Activated CD8-positive, alpha-beta memory T cell treated with anti-CD3 and anti-CD28 coated beads for 36 hours (primary cell): ENCODE measurements around the gene FBXL12. TPM values are rescaled to one million over a fixed set of nuclear protein-coding genes. Genes with fewer than 3 reads are reported as not detected.

Source experiments
- CTCF ChIA-PET: fragments of 350-600 bp; sonication (Branson Sonifier 250); formaldehyde crosslinking; loops from one replicate; lab custom pipeline; 2021; ENCODE audit warnings: antibody characterized with exemption; lab: Charles Lee
- POLR2A ChIA-PET: fragments of 350-600 bp; sonication (Branson Sonifier 250); formaldehyde crosslinking; loops from one replicate; lab custom pipeline; 2021; ENCODE audit warnings: antibody characterized with exemption; lab: Charles Lee
- total RNA-seq, 2 experiments: library from RNA; stranded (reverse); gene quantifications; one replicate each; pipeline ENCODE4 v1.2.3, GENCODE V29; 2021

The FBXL12 gene
- total RNA-seq, 2 experiments from 2014 or later: 24.7 TPM

GRCh38 chr19:9782338-9782737, 36.5 kb downstream of the FBXL12 start:
- ChIA-PET CTCF (interaction anchor here (0.5 to 1.2 kb wide), 2 partner anchors 53 to 476 kb away, joined by 3 to 4 read pairs; partner anchors contain the start of gene PIN1), POLR2A (interaction anchor here (0.6 kb wide), 1 partner anchor 14 kb away, joined by 3 read pairs; the partner anchor contains the start of gene ZNF846)

GRCh38 chr19:9768175-9769112, 50.4 kb downstream of the FBXL12 start, which contains the start of gene ZNF846:
Gene ZNF846 (minus strand): TSS chr19:9768738. CDS start chr19:9764950, 3,788 bp downstream.
- ChIA-PET POLR2A (interaction anchor here (0.6 to 1.3 kb wide), 7 partner anchors 10 to 154 kb away, joined by 3 to 5 read pairs (median 3); partner anchors contain the start of gene FBXL12), CTCF (interaction anchor here (0.6 to 1.1 kb wide), 4 partner anchors 31 to 96 kb away, joined by 3 to 4 read pairs (median 3); no protein-coding TSS in a partner anchor)

Other genes with a start within 250 kb of the FBXL12 start
- gene ZNF121, start 234.6 kb downstream of the FBXL12 start, total RNA-seq: 10 to 100 TPM; 83.8 to 85.9 TPM
- gene ZNF561, start 197.8 kb downstream of the FBXL12 start, total RNA-seq: 10 to 100 TPM; 33.6 to 33.8 TPM
- 10 to 100 TPM; 45.0 to 47.6 TPM for gene ZNF562, start 144.0 kb downstream of the FBXL12 start, total RNA-seq
- gene ZNF846, start 50.3 kb downstream of the FBXL12 start, total RNA-seq: 1 to 10 TPM; 4.0 to 4.7 TPM
- 100 to 1,000 TPM; 342 to 354 TPM for gene UBL5, start 8.8 kb upstream of the FBXL12 start, total RNA-seq
- gene PIN1, start 16.2 kb upstream of the FBXL12 start, total RNA-seq: 100 to 1,000 TPM in 1 of 2 experiments, 10 to 100 TPM in 1; 95.5 to 107 TPM
- under 1 TPM in 1 of 2 experiments, not detected in 1; 0.27 TPM for gene OLFM2, start 117.4 kb upstream of the FBXL12 start, total RNA-seq
- under 1 TPM; 0.50 to 0.63 TPM for gene COL5A3, start 191.4 kb upstream of the FBXL12 start, total RNA-seq
- gene RDH8, start 194.4 kb upstream of the FBXL12 start, total RNA-seq: not detected